Measurements from ENCODE around the gene PMVK.
"Not testable (repeated sequence)": the region's sequence is repeated elsewhere in the genome, so short reads cannot be mapped to it uniquely, and the experiment has no call there.

The PMVK gene

GRCh38 chr1:154936555-154937084, at the start of gene PMVK:
TSS of gene PMVK (minus strand) at chr1:154936719. CDS start at chr1:154936685, 34 bp downstream.
- peak; percentile 97 for DNase-seq (ENCODE audit: low read depth, low spot score)

GRCh38 chr1:154983776-154984466, 47.4 kb upstream of the PMVK start:
- no peak for DNase-seq (ENCODE audit: low read depth, low spot score)

- peak; percentile 98 for DNase-seq (ENCODE audit: low read depth, low spot score)
These were observed 46.6 kb upstream of the PMVK start, which contains the start of gene FLAD1 for GRCh38 chr1:154982897-154983648. TSS of gene FLAD1 (plus strand) at chr1:154983344. CDS start at chr1:154983695, 351 bp downstream.

- no peak for DNase-seq (ENCODE audit: low read depth, low spot score)
These were observed 45.8 kb upstream of the PMVK start for GRCh38 chr1:154982341-154982740.

GRCh38 chr1:154978360-154978759, 41.8 kb upstream of the PMVK start:
- DNase-seq (ENCODE audit: low read depth, low spot score), result no peak

- not testable (repeated sequence) for DNase-seq (ENCODE audit: low read depth, low spot score)
These were observed 41.2 kb upstream of the PMVK start for GRCh38 chr1:154977762-154978161.

GRCh38 chr1:154975409-154976059, 39.0 kb upstream of the PMVK start:
- DNase-seq (ENCODE audit: low read depth, low spot score), result no peak

GRCh38 chr1:154974808-154975408, 38.4 kb upstream of the PMVK start:
- peak; percentile 91 for DNase-seq (ENCODE audit: low read depth, low spot score)

- peak; percentile 100 for DNase-seq (ENCODE audit: low read depth, low spot score)
These were observed 37.7 kb upstream of the PMVK start, which contains the start of gene CKS1B for GRCh38 chr1:154974102-154974807. TSS of gene CKS1B (plus strand) at chr1:154974681. CDS start at chr1:154974746, 65 bp downstream.

- DNase-seq (ENCODE audit: low read depth, low spot score), result peak; percentile 91
These were observed 37.0 kb upstream of the PMVK start for GRCh38 chr1:154973344-154974101.

- no peak for DNase-seq (ENCODE audit: low read depth, low spot score)
These were observed 36.2 kb upstream of the PMVK start for GRCh38 chr1:154972517-154973343.

- no peak for DNase-seq (ENCODE audit: low read depth, low spot score)
These were observed 35.6 kb upstream of the PMVK start for GRCh38 chr1:154972213-154972516.

GRCh38 chr1:154971341-154971998, 35.0 kb upstream of the PMVK start:
- no peak for DNase-seq (ENCODE audit: low read depth, low spot score)

- peak; percentile 83 for DNase-seq (ENCODE audit: low read depth, low spot score)
These were observed 34.3 kb upstream of the PMVK start, which contains the start of gene SHC1 for GRCh38 chr1:154970631-154971340. TSS of gene SHC1 (minus strand) at chr1:154970747. CDS start at chr1:154970526, 221 bp downstream.

GRCh38 chr1:154969860-154970452, 33.4 kb upstream of the PMVK start:
- DNase-seq (ENCODE audit: low read depth, low spot score), result no peak

- no peak for DNase-seq (ENCODE audit: low read depth, low spot score)
These were observed 32.7 kb upstream of the PMVK start for GRCh38 chr1:154969246-154969645.

- DNase-seq (ENCODE audit: low read depth, low spot score), result no peak
These were observed 32.2 kb upstream of the PMVK start for GRCh38 chr1:154968731-154969130.
